ENCODE measurements around the gene VPS54.
"Not testable (repeated sequence)": the region's sequence is repeated elsewhere in the genome, so short reads cannot be mapped to it uniquely, and the experiment has no call there.

Gene VPS54

GRCh38 chr2:63871864-63872263 lies 147.4 kb downstream of the VPS54 start:
- no peak for DNase-seq (ENCODE audit: low spot score)

GRCh38 chr2:63870679-63871078 lies 148.5 kb downstream of the VPS54 start:
- no peak for DNase-seq (ENCODE audit: low spot score)

GRCh38 chr2:63866009-63866709 lies 153.1 kb downstream of the VPS54 start:
- no peak for DNase-seq (ENCODE audit: low spot score)

GRCh38 chr2:63865159-63865799 lies 153.9 kb downstream of the VPS54 start:
- DNase-seq (ENCODE audit: low spot score), result no peak

- no peak for DNase-seq (ENCODE audit: low spot score)
Observed at GRCh38 chr2:63863707-63864106, 155.5 kb downstream of the VPS54 start.

- DNase-seq (ENCODE audit: low spot score), result peak; percentile 84
Observed at GRCh38 chr2:63862806-63863205, 156.4 kb downstream of the VPS54 start.

- peak; percentile 33 for DNase-seq (ENCODE audit: low spot score)
Observed at GRCh38 chr2:63861220-63861822, 157.9 kb downstream of the VPS54 start.

- no peak for DNase-seq (ENCODE audit: low spot score)
Observed at GRCh38 chr2:63858291-63858690, 160.9 kb downstream of the VPS54 start.

- DNase-seq (ENCODE audit: low spot score), result no peak
Observed at GRCh38 chr2:63856303-63856603, 163.0 kb downstream of the VPS54 start.

GRCh38 chr2:63855418-63856302 lies 163.6 kb downstream of the VPS54 start:
- DNase-seq (ENCODE audit: low spot score), result no peak

- DNase-seq (ENCODE audit: low spot score), result no peak
Observed at GRCh38 chr2:63853527-63854310, 165.5 kb downstream of the VPS54 start.

GRCh38 chr2:63851691-63852311 lies 167.4 kb downstream of the VPS54 start:
- no peak for DNase-seq (ENCODE audit: low spot score)

GRCh38 chr2:63850649-63851048 lies 168.6 kb downstream of the VPS54 start:
- DNase-seq (ENCODE audit: low spot score), result no peak

GRCh38 chr2:63850204-63850571 lies 169.0 kb downstream of the VPS54 start:
- no peak for DNase-seq (ENCODE audit: low spot score)

GRCh38 chr2:63849381-63850203 lies 169.6 kb downstream of the VPS54 start:
- DNase-seq (ENCODE audit: low spot score), result no peak

- not testable (repeated sequence) for DNase-seq (ENCODE audit: low spot score)
Observed at GRCh38 chr2:63847571-63847970, 171.7 kb downstream of the VPS54 start.

GRCh38 chr2:63846487-63846886 lies 172.7 kb downstream of the VPS54 start:
- DNase-seq (ENCODE audit: low spot score), result no peak

- DNase-seq (ENCODE audit: low spot score), result no peak
Observed at GRCh38 chr2:63845866-63846265, 173.4 kb downstream of the VPS54 start.

- DNase-seq (ENCODE audit: low spot score), result no peak
Observed at GRCh38 chr2:63844616-63845015, 174.6 kb downstream of the VPS54 start.

- DNase-seq (ENCODE audit: low spot score), result no peak
Observed at GRCh38 chr2:63843791-63844190, 175.4 kb downstream of the VPS54 start.

GRCh38 chr2:63843093-63843492 lies 176.1 kb downstream of the VPS54 start:
- DNase-seq (ENCODE audit: low spot score), result no peak
